ENCODE data around the gene GPR85. TPM values are rescaled to one million over a fixed set of nuclear protein-coding genes. Genes with fewer than 3 reads are reported as not detected.

The GPR85 gene
- total and polyA plus RNA-seq, 2 donors (not counting 3 experiments of a cell fraction or from before 2014, with no cell fraction given): 0.54 to 0.64 TPM

- intact Hi-C loops (cut with micrococcal nuclease): no loop called here
- dilution Hi-C loops (cut with MboI; ENCODE audit: extremely low pct_ligation_motif_present, low sequenced_read_pairs): no loop called here
- CTCF ChIA-PET: no interaction called here
Observed at GRCh38 chr7:113062499-113062898, 24.1 kb downstream of the GPR85 start.

More at GRCh38 chr7:113062499-113062898, 24.1 kb downstream of the GPR85 start:
- H3K27me3 ChIP-seq (ENCODE audit: control insufficient read depth in 2 of 2, insufficient read depth in 2 of 2, low read length in 2 of 2): no peaks in the 10 kb centered on the region
- H3K4me2 ChIP-seq (ENCODE audit: insufficient read depth, low read length): no peak overlapping the region
- POLR2A ChIA-PET: no interaction called here
- no TSS peak for BruUV-seq (replicated peaks)
- no peak for DNase-seq (ENCODE audit: low read depth, low spot score)
- no peaks in the 10 kb centered on the region for H3K4me1 ChIP-seq (ENCODE audit: control insufficient read depth, extremely low read depth, insufficient read depth, low read length)
- H3K27ac ChIP-seq (ENCODE audit: insufficient read depth, low read depth, low read length): no peak overlapping the region
- no peak overlapping the region for H3K4me3 ChIP-seq (replicated peaks in 1 of 3; ENCODE audit: insufficient read depth in 1 of 3, low read depth in 1 of 3, low read length in 3 of 3)
- no peaks in the 10 kb centered on the region for H3K79me2 ChIP-seq (ENCODE audit: control insufficient read depth, insufficient read depth, low read length)
- no peak overlapping the region for H2AFZ ChIP-seq (ENCODE audit: low read depth, low read length)
- H4K20me1 ChIP-seq (replicated peaks; ENCODE audit: control insufficient read depth, extremely low read depth, insufficient read depth, low read length): no peaks in the 10 kb centered on the region
- no peak overlapping the region for H3K9ac ChIP-seq (replicated peaks; ENCODE audit: extremely low read depth, insufficient read depth, low read length)
- H3K9me3 ChIP-seq (replicated peaks; ENCODE audit: control insufficient read depth, insufficient read depth, low read length): no peaks in the 10 kb centered on the region
- no peaks in the 10 kb centered on the region for H3K36me3 ChIP-seq (ENCODE audit: control insufficient read depth in 2 of 2, extremely low read depth in 1 of 2, insufficient read depth in 2 of 2, low read length in 2 of 2)
- no peaks in the 10 kb centered on the region for H3K9me1 ChIP-seq (replicated peaks; ENCODE audit: control insufficient read depth, extremely low read depth, insufficient read depth, low read length)
- FAIRE-seq: no peak
- no peak for TF ChIP-seq POLR2A (IDR thresholded peaks at IDR 0.05; ENCODE audit: low read depth, low read length)
- TF ChIP-seq GATA2 (IDR thresholded peaks at IDR 0.05; ENCODE audit: insufficient read depth, insufficient read length, low read depth, low read length): no peak
- TF ChIP-seq MYC (IDR thresholded peaks at IDR 0.05; ENCODE audit: low read depth, low read length): no peak
- TF ChIP-seq EZH2 (IDR thresholded peaks at IDR 0.05; ENCODE audit: borderline replicate concordance, low read depth, low read length, severe bottlenecking): no peak
- no peak for TF ChIP-seq FOS (IDR thresholded peaks at IDR 0.05; ENCODE audit: borderline replicate concordance, insufficient read depth, low read length)
- no peak for TF ChIP-seq CTCF (IDR thresholded peaks at IDR 0.05; ENCODE audit: extremely low read depth in 1 of 2, insufficient read depth in 1 of 2, low read depth in 1 of 2, low read length in 2 of 2)
- no peak for TF ChIP-seq MAX (IDR thresholded peaks at IDR 0.05; ENCODE audit: insufficient read depth, insufficient read length)
- TF ChIP-seq JUN (IDR thresholded peaks at IDR 0.05; ENCODE audit: borderline replicate concordance, insufficient read depth, insufficient read length, low read depth): no peak
- no peak for TF ChIP-seq POLR2AphosphoS5 (IDR thresholded peaks at IDR 0.05; ENCODE audit: insufficient read depth, low read depth, low read length)
